Muscle of arm (tissue), 12 donors: ENCODE measurements around the gene VRK1. TPM values are rescaled to one million over a fixed set of nuclear protein-coding genes. Genes with fewer than 3 reads are reported as not detected.

Experiments
- DNase-seq: peaks from one replicate; pipeline ENCODE4 v3.0.0-alpha.2; 2013
- polyA plus RNA-seq, 12 donors: library from polyadenylated mRNA; unstranded; fragments of 120-200 nt; gene quantifications; one replicate each; pipeline ENCODE4 v1.2.1, GENCODE V29; 2013; ENCODE audit not compliant: insufficient read length in 12 of 12

VRK1 gene
- polyA plus RNA-seq, 12 donors, result 7.9 to 45.6 (median 13.9) TPM; not detected in 1

DNA sequence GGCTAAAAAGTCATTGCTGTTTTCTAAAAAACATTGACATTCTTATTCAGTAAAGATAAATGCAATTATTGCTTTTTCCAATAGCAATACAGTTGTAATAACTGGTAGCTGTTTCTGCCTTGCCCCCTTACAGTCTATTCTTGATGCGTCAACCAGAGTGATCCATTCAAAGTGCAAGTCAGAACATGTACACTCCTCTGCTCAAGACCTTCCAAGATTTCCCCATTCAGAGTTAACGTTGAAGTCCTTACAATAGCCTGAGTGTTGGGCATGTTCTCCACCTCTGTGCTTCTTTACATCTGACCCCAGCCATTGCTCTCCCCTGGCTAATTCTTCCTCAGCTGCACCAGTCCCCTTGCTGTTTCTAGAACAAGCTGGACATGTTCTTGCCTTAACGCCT is 24.3 kb downstream of the VRK1 start:
- DNase-seq, result no peak

DNA sequence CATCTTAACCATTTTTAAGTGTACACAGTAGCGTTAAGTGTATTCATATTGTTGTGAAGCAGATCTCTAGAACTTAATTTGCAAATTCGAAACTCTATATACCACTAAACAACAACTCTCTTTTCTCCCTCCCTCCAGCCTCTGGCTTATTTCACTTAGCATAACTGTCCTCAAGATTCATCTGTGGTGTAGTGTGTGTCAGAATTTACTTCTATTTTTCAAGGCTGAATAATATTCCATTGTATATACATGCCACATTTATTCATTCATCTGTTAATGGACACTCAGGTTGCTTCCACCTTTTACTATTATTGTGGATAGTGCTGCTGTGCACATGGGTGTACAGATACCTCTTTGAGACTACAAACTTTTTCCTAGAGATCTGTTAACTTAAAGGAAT is 26.5 kb downstream of the VRK1 start:
- DNase-seq, result no peak

DNA sequence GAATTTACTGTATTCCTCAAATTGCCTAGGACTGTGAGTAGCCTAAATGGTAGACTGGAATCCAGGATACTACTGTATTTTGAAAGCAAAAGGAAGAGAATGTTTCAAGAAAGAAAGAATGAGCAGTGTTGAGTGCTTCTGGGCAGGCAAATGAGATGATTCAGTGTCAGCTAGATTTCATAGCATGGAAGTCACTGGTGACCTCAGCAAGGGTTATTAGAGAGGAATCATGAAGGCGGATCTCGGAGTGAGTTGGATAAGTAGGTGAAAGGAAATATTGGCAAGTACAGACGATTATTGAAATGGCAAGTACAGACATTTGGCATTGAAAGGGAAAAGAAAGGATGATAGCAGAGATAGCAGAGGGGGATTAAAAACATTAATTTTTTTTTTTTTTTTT is 27.1 kb downstream of the VRK1 start:
- DNase-seq, result no peak

- DNase-seq, result no peak
These were observed 29.6 kb downstream of the VRK1 start for GRCh38 chr14:96826818-96827217.

- no peak for DNase-seq
These were observed 30.1 kb downstream of the VRK1 start for GRCh38 chr14:96827290-96827689.

DNA sequence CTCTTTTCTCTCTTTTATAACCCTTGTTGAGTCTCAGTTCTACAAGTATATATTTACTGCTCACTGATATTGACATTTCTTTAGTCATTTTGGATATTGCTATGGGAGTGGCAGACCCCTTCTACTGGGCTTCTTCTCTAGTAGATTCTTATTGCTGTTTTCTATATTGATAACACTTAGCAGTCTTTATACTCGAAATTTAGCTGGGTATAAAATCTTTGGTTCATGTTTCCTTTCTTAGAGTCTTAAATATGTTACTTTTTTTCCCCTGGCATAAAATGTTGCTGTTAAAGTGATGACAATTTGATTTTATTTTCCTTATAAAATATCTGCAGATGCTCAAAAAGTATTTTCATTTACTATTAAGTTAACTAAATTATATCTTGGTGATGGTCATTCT is 32.6 kb downstream of the VRK1 start:
- no peak for DNase-seq

DNA sequence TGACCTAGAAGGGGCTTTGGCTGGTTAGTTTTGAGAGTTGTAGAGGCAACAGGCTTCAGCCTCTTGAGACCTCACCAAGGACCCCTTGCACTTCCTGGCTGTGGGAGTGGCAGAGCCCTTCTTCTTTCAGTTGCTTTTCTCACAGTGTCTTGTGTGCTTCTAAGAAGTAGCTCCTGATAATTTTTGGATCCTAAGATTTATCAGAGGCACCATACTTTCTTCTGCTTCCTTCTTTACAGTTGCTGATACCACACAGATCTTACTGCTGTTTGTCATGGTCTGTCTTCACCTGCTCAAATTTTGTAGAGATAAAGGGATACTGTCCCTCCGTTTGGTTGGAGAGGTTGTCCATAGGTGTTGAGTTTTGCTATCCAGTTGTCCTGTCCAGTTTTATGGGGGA is 33.8 kb downstream of the VRK1 start:
- no peak for DNase-seq

DNA sequence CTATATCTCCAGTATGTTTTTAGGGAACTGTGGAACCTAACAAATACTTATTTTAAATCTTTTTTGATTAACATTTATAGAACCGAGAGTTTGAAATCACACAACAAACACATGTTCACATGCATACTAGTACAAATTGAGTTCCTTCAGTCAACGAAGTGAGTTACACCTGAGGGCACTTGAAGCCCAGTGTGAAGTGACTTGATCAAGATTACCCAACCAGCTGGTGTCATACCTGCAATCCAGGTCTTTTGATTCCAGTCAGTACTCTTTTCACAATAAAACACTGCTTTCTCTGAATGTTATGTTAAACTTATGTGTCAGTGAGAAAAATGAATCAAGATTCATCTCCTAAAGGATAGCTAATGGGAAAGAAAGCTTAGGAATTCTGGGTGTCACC is 35.2 kb downstream of the VRK1 start:
- DNase-seq, result no peak

DNA sequence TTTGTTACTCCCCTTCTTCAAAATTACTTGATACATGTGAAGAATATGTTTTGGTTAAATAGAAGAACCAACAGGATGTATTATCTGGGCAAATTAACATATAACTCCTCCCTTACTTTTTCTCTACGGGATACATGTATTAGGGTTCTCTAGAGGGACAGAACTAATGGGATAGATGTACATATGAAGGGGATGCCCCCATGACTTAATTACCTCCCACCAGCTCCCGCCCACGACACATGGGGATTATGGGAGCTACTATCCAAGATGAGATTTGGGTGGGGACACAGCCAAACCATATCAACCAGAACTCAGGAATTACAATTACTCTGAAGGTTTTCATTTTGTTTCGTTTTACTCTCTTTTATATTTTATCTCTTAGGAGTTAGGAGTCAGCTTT is 41.3 kb downstream of the VRK1 start:
- DNase-seq, result no peak

DNA sequence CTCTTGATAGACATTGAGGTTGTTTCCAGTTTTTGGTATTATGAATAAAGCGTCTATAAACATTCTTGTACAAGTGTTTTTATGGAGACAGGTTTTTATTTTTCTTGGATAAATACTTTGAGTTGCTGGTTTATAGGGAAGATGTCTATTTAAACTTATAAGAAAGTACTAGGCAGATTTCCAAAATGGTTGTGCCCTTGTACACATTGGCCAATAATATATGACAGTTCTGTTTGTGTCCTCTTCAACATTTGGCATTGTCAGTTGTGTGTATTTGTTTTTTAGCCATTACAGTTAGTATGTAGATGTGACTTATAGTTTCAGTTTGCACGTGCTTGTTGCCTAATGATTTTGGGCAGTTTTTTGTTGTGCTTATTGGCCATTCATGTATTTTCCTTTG is 42.1 kb downstream of the VRK1 start:
- DNase-seq, result no peak

- DNase-seq, result no peak
These were observed 46.0 kb downstream of the VRK1 start for GRCh38 chr14:96843137-96843536.

DNA sequence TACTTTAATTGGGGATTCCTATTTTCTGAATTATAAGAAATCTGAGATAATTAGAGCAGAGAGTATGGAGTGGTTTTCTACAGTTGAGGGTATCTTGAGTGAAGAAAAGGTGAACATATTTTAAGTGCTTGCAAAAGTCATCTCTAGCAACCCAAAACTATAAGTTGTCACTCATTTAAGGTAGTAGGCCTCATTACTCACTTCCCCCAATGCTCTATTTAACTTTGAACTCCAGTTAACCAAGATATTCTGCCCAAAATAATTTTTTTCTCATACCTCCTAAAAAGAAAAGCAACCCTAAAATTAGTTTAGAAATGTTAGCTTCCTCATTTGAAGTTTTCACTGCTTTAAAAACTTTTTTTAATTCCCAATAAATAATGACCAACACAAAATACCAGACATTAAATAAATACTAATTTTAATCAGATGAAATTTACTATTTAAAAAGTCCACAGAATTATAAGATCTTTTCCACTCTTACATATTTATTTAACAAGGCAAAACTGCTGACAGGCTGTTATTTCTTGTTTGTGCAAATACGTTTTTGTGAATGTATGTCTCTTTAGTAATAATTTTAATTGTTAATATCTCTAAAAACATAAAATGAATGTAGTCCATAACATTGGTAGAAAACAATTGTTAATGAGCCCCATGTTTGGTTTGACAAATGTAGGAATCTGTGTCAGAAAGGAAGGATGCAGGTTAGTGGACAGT is 47.8 kb downstream of the VRK1 start:
- no peak for DNase-seq

- DNase-seq, result no peak
These were observed 50.3 kb downstream of the VRK1 start for GRCh38 chr14:96847451-96847850.

- no peak for DNase-seq
These were observed 50.8 kb downstream of the VRK1 start for GRCh38 chr14:96848011-96848410.

GRCh38 chr14:96849733-96850132 is 52.6 kb downstream of the VRK1 start:
- no peak for DNase-seq

GRCh38 chr14:96851694-96852381 is 54.7 kb downstream of the VRK1 start:
- DNase-seq, result no peak

- DNase-seq, result peak; percentile 9
These were observed 55.7 kb downstream of the VRK1 start for GRCh38 chr14:96852823-96853422.

DNA sequence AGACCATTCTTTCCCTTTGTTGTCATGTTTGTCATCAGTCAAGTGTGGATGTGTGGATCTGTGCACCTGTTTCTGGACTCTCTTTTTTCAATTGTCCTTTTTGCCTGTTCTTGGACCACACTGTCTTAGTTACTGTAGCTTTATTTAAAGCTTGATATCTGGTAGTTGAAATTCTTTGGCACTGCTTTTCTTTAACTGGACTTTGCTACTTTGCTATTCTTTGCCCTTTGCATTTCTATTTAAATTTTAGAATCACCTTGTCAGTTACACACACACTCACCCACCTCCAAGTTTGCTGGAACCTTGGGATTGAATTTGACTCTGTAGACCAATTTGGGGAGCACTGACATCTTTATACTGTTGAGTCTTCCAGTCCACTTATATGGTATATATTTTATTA is 61.5 kb downstream of the VRK1 start:
- DNase-seq, result no peak

- no peak for DNase-seq
These were observed 64.6 kb downstream of the VRK1 start for GRCh38 chr14:96861568-96862310.

DNA sequence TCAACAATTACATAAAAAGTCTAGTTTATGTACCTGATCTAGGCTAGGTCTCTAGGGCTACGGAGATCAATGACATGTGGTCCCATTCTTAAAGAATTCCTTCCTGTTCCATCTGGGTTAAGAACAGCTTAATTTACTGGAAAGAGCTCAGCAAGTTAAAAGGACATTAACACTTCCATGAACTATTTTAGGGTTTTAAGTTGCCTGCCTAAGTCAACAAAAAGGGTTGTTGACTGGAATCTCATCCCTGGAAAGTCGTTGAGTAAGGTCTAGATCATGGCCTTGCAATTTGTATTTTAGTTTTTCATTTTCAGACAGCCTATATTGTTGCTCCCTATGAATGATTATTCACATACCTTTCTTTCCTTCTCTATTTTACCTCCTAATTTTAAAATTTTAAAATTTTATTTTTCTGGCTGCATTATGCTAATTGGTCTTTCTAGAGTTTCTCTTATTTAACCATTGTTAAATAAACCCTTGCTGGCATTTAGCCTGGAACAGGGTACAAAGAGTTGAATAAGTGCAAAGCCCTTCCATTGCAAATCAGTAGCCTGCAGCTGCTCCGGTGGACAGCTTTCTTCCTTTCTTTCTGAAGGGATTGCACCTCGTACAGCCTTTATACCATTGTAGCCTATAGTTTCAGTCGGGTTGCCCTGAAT is 66.3 kb downstream of the VRK1 start:
- no peak for DNase-seq

GRCh38 chr14:96863986-96864330 is 66.8 kb downstream of the VRK1 start:
- DNase-seq, result no peak

DNA sequence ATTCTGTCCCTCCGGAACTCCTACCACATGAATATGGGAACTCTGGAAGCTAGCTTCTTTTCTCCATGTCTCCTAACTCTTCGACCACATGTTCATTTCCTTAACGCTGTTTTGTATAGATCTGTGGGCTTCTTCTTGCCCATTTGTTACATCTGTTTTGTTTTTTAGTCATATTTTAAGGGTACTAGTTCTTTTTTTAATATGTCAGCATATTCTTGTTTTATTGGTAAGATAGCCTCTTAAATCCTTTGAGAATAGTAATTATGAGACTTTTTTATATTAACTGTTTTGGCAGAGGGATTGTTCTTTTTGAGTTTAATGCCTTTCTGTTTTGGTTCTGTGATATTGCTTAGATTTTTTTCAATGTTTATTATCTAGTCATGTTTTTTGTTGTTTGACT is 70.5 kb downstream of the VRK1 start:
- no peak for DNase-seq
